GM12873 (cell line): Measurements from ENCODE around the gene EEPD1.

Source experiments
- TF ChIP-seq, protein P1 (sequence below): IDR thresholded peaks from 2 replicates; pipeline ENCODE4 v1.5.1; 2012; ENCODE audit warnings: low read depth, mild to moderate bottlenecking, moderate library complexity, low read length, control low read depth; ENCODE audit not compliant: insufficient read depth; ENCODE audit errors: missing control alignments

Gene EEPD1

DNA sequence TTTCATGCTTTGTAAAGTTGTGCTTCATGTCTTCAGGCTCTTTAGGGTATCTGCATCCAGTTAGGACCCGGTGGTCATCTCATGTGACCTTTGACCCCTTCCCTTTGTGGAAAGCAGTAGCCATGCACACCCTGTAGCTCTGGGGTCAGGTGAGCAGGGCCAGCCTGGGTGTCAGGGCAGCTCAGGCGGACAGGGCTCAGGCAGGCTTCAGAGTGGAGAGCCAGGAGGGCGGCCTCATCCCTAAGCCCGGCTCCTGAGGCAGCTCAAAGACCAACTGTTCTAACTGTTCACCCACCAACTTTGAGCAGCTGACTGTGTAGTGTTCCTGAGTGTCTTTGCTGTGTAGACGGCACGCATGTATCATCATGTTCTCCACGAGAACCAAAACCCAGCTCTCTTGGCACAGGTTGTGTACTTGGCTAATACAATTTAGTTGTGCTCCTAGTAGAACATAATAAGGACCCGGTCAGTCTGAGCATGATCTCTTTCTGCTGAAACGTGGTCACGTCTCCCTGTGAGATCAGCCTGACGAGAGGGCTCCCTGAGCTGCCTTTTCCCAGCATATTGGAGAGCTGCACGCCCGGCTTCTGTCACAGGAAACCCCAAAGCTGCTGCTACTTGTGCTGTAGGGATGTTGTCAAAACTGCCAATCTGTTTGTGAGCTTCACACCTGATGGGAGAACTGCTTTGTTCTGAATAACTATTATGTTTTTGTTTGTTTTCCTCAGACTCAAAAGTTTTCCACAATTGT, 30.0 kb downstream of the EEPD1 start:
- TF ChIP-seq, protein P1, sequence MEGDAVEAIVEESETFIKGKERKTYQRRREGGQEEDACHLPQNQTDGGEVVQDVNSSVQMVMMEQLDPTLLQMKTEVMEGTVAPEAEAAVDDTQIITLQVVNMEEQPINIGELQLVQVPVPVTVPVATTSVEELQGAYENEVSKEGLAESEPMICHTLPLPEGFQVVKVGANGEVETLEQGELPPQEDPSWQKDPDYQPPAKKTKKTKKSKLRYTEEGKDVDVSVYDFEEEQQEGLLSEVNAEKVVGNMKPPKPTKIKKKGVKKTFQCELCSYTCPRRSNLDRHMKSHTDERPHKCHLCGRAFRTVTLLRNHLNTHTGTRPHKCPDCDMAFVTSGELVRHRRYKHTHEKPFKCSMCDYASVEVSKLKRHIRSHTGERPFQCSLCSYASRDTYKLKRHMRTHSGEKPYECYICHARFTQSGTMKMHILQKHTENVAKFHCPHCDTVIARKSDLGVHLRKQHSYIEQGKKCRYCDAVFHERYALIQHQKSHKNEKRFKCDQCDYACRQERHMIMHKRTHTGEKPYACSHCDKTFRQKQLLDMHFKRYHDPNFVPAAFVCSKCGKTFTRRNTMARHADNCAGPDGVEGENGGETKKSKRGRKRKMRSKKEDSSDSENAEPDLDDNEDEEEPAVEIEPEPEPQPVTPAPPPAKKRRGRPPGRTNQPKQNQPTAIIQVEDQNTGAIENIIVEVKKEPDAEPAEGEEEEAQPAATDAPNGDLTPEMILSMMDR, result no peak

DNA sequence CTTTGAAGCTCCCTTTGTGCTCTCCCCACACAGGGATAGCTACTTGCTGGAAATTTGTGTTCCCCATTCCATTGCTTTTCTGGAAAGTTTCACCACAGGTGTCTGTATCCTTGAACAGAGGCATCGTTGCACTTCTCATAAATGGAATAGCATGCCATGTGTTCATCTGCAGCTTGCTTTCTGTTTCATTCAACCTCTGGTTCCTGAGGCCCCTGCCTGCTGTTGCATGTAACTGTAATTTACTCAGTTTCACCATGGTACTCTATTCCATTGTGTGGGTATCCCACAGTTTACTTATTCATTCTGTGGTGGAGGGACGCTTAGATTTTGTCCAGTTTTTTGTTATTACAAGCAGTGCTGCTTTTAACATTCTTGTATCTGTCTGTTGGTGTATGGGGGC, 32.0 kb downstream of the EEPD1 start:
- TF ChIP-seq, protein P1, result no peak

DNA sequence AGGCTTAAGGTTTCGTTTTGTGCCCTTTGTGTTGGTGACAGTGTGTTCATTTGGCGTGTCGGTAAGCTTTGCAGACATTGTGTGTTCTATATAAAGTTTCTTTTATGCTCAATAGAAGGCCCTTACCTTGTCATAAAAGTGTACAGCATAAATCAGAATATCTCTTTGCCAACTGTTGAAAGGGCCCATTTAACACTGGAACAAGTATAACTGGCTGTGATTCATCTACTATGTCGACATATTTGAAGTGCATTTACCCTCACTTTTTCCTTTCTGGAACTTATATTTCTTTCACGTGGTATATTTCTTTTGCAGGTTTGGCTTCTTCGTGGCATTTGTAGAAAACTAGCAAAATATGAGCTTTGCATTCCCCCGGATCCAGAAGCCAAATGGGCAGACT, 32.7 kb downstream of the EEPD1 start:
- TF ChIP-seq, protein P1, result no peak

DNA sequence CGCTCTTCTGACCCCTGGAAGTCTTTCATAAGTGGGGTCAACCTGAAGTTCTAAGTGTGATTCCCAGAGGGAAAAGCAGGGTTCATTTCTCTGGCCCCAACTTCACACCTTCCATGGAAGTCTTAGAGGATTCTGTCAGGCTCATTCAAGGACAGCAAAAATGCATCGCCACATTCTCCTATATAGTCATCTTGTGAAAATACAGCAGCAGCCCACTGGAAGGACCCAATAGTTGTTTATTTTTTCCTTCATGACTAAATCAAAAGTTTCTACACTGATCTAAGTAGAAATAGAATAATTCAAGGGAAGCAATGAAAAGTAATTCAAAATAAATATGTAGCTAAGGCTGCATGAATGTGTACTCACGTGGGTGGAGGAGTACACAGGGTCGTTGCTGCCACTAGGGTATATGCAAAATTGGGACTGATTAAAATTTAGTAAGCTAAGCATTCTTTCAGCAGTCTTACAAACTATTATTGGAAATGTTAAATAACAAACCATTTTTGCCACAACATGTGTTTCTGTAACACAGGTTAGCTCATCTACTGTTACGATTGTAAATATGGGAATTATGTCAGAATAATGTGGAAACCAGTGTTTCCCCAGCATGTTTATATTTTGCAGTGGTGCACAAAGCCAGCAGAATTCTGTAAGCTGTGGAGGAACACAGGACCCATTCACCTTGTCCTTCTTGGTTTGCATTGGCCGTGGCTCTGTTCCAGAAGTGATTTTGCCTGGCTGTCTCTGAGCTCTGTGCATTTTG, 33.5 kb downstream of the EEPD1 start:
- TF ChIP-seq, protein P1, result no peak

DNA sequence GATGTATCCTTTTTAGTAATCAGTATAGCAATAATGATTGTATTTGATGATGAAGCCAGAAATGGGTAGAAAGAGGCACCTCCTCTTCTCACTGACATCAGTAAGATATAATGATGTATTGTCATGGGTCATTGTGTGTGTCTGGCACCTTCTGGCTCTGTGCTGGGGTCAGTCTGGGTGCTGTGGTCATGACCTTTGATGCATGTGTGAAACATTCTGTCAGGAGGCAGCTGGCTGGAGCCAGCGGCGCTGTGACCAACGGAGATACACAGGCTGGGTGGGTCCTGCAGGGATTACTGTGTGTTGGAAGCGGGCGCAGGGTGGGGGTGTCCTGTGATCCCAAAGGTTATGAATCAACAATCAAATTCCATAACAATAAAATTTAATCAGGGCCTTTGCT, 35.2 kb downstream of the EEPD1 start:
- TF ChIP-seq, protein P1, result no peak

DNA sequence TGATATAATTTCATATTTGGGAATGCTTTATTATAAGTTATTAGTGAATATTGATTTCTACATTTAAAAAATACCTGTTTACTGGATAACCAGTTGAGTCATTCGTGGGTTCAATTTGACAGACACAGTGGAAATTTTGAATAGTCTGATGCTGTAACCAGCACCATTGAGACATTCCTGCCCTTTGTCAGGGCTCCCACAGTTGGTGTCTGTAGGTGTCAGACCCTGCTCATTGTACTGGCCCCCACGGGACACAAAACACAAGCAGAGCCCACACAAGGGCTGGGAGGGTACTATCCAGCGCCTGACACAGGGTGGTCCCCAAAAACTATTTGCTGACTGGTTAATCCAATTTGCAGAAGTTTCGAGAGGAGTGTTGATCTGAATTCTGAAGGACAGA, 35.9 kb downstream of the EEPD1 start:
- TF ChIP-seq, protein P1, result no peak

DNA sequence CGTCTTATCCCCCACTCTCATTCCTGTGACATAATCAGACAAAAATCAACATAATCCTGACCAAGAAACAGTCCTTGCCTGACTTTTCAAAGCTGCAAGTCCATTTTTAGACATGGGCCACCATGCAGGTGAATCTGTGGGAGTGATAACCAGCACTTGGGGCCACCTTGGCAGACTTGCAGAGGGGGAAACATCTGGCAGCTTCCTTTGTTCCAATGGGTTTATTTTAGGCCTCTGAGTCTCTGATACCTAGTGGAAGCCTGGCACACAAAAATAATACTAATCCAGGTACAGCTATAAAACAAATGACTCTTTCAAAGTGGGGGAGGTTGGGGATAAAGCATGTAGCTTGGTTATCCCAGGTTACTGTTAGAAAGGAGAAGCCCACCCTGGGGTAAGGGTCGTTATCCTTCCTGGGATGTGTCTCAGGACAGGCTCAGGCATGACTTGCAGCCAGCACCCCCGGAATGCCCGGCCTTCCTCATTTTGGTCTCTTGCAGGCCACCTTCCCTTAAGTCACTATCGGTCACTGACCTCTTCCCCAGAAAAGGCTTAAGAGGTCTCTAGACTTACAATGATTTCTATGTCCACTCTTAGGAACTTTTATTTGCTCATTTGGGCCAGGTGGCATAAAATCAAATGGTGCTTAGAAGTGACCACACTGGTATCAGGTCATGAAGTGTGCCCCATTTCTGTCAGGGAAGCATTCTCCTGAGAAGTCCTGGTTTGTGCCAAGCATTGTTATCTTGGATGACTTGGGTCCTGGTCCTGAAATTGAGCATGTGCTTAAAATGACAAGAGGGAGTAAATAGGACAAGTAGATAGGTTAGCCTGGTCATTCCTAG, 37.6 kb downstream of the EEPD1 start:
- TF ChIP-seq, protein P1, result no peak
